A673 (cell line): Measurements from ENCODE around the gene PIANP. TPM values are rescaled to one million over a fixed set of nuclear protein-coding genes. Genes with fewer than 3 reads are reported as not detected.

Experiments used
- BruUV-seq: library from RNA; stranded (reverse); fragments of 400-500 nt; replicated peaks from 2 replicates; lab custom pipeline; 2021; lab: Mats Ljungman, UMichigan
- CTCF ChIA-PET: fragments of 300-600 bp; sonication (Branson Sonifier 250); formaldehyde crosslinking; loops from one replicate; lab custom pipeline; 2022; ENCODE audit warnings: antibody characterized with exemption; lab: Charles Lee
- POLR2A ChIA-PET: fragments of 300-600 bp; sonication (Branson Sonifier 250); formaldehyde crosslinking; loops from one replicate; lab custom pipeline; 2022; ENCODE audit warnings: antibody characterized with exemption; ENCODE audit not compliant: low non-redundant PET; lab: Charles Lee
- DNase-seq: peaks from one replicate; pipeline ENCODE4 v3.0.0-alpha.2; 2015; ENCODE audit warnings: low spot score
- H3K27ac ChIP-seq: fragments of 200-600 bp; sonication (generic); 2 replicates; pipeline ENCODE4 v1.5.1; 2016; ENCODE audit warnings: mixed run types, low read depth, mild to moderate bottlenecking, mixed read lengths, antibody characterized with exemption, low read length; ENCODE audit not compliant: poor library complexity, severe bottlenecking
- H3K27me3 ChIP-seq: fragments of 200-600 bp; sonication (generic); replicated peaks from 2 replicates; pipeline ENCODE4 v1.6.1; 2017; ENCODE audit warnings: mixed run types, low read depth, mild to moderate bottlenecking, mixed read lengths, antibody characterized with exemption, low read length; ENCODE audit not compliant: insufficient read depth, poor library complexity
- H3K36me3 ChIP-seq: fragments of 200-600 bp; sonication (generic); 2 replicates; pipeline ENCODE4 v1.6.1; 2016; ENCODE audit warnings: mixed run types, mild to moderate bottlenecking, mixed read lengths, antibody characterized with exemption, low read length; ENCODE audit not compliant: insufficient read depth, poor library complexity, severe bottlenecking
- H3K4me1 ChIP-seq: fragments of 200-600 bp; sonication (generic); 2 replicates; pipeline ENCODE4 v1.6.1; 2017; ENCODE audit warnings: mixed run types, mild to moderate bottlenecking, mixed read lengths, antibody characterized with exemption, low read length; ENCODE audit not compliant: insufficient read depth, poor library complexity, severe bottlenecking
- H3K4me3 ChIP-seq: fragments of 200-600 bp; sonication (generic); 2 replicates; pipeline ENCODE4 v1.5.1; 2016; ENCODE audit warnings: low read depth, mixed run types, mild to moderate bottlenecking, mixed read lengths, low read length; ENCODE audit not compliant: poor library complexity, severe bottlenecking
- H3K9me3 ChIP-seq: fragments of 200-600 bp; sonication (generic); 2 replicates; pipeline ENCODE4 v1.6.1; 2016; ENCODE audit warnings: mixed run types, low read depth, mild to moderate bottlenecking, mixed read lengths, antibody characterized with exemption, low read length; ENCODE audit not compliant: poor library complexity, severe bottlenecking
- CTCF ChIP-seq: fragments of 300-800, 200-600 bp; sonication (generic); conservative IDR thresholded peaks from 2 replicates; pipeline ENCODE4 v1.5.1; 2017; ENCODE audit warnings: low read depth, mild to moderate bottlenecking, antibody characterized with exemption, low read length, moderate library complexity, mixed read lengths
- EZH2 ChIP-seq: fragments of 200-600 bp; sonication (generic); IDR thresholded peaks from 2 replicates; pipeline ENCODE4 v1.6.1; 2017; ENCODE audit warnings: borderline replicate concordance, low read depth, mild to moderate bottlenecking, mixed read lengths, antibody characterized with exemption, low read length; ENCODE audit not compliant: poor library complexity, severe bottlenecking
- intact Hi-C: fragments of 100-400 bp; cut with micrococcal nuclease; formaldehyde crosslinking; loops from one replicate; pipeline ENCODE4 v1.10.0; 2022; ENCODE audit not compliant: unreplicated experiment
- total RNA-seq: library from RNA; stranded (reverse); gene quantifications from 2 replicates; pipeline ENCODE4 v1.2.3, GENCODE V29; 2021

PIANP gene
- total RNA-seq, 1 experiment from 2014 or later: 0.80 TPM

DNA sequence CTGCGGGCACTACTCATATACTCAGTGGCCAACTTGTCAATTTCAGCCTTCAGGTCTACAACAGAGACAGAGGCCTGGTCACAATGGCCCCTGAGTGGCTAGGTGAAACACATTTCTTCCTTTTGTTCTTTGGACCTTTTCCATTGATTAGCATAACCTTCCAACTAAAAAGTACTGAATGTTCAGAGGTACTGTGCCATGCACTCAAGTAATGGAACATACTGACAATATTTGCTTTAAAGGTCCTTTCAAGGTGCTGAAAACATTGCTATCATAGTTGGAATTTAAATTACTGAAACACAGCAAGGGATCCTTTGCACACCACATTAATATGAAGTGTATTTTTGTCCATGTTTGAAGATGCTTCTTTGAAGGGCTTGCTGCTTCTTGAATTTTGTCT, 47.3 kb downstream of the PIANP start:
- BruUV-seq: no TSS peak
- Histone ChIP-seq H3K27ac (no peak overlapping the region), H3K9me3 (no peaks in the 10 kb centered on the region), H3K36me3 (peaks cover 27% of the 10 kb centered on the region), H3K4me1 (no peaks in the 10 kb centered on the region), H3K27me3 (no peaks in the 10 kb centered on the region), H3K4me3 (no peak overlapping the region)
- ChIA-PET CTCF (no interaction called here), POLR2A (no interaction called here)
- no peak for DNase-seq
- intact Hi-C loops: no loop called here
- TF ChIP-seq EZH2 (no peak), CTCF (no peak)

GRCh38 chr12:6652391-6652790, 48.2 kb downstream of the PIANP start:
- H3K9me3 ChIP-seq: no peaks in the 10 kb centered on the region
- no peaks in the 10 kb centered on the region for H3K4me1 ChIP-seq
- peaks cover 31% of the 10 kb centered on the region for H3K36me3 ChIP-seq
- intact Hi-C loops: no loop called here
- POLR2A ChIA-PET: interaction anchor here (0.6 kb wide), 1 partner anchor 12 kb away, joined by 10 read pairs; no protein-coding TSS in a partner anchor
- CTCF ChIA-PET: no interaction called here
- BruUV-seq: no TSS peak
- DNase-seq: no peak
- no peak for TF ChIP-seq EZH2
- TF ChIP-seq CTCF: no peak
- no peaks in the 10 kb centered on the region for H3K27me3 ChIP-seq
- no peak overlapping the region for H3K27ac ChIP-seq
- no peak overlapping the region for H3K4me3 ChIP-seq

DNA sequence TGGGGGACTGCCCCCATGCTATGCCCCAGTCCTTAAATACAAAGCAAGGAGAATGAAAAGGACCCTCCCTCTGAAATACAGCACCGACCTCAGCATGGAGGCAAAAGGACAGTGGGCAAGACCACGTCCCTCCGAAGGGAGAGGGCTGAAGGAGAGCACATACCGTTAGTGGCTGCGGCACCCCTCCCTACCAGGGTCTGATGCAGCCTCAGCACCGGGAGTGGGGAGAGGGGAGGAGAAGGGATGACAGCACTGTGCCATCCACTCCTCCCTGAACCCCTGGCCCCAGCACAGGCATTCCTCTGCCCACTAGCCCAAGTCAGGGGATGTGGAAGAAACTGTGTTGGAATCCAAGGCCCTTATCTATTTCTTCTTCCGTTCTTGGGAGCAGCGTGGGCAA, 49.8 kb downstream of the PIANP start:
- peaks cover 3% of the 10 kb centered on the region for H3K4me1 ChIP-seq
- no peaks in the 10 kb centered on the region for H3K27me3 ChIP-seq
- ChIA-PET CTCF (no interaction called here), POLR2A (no interaction called here)
- H3K36me3 ChIP-seq: peaks cover 24% of the 10 kb centered on the region
- no peak overlapping the region for H3K4me3 ChIP-seq
- TF ChIP-seq CTCF: no peak
- intact Hi-C loops: no loop called here
- H3K27ac ChIP-seq: no peak overlapping the region
- BruUV-seq: no TSS peak
- no peaks in the 10 kb centered on the region for H3K9me3 ChIP-seq
- DNase-seq: no peak
